Measurements from ENCODE around the gene ATP5IF1.
A peak's percentile ranks its signal among the peaks of the same experiment; 100 is the strongest.

Gene ATP5IF1

GRCh38 chr1:28235755-28236655 lies at the start of gene ATP5IF1:
Gene ATP5IF1, plus strand, starts transcription at chr1:28236124. Its CDS starts 60 bp downstream, at chr1:28236184.
- peak; percentile 89 to 98 for DNase-seq

- no peak for DNase-seq
Observed at GRCh38 chr1:28190337-28190979, 45.5 kb upstream of the ATP5IF1 start.

GRCh38 chr1:28190996-28191645 lies 44.8 kb upstream of the ATP5IF1 start:
- DNase-seq: no peak

GRCh38 chr1:28193701-28194161 lies 42.2 kb upstream of the ATP5IF1 start:
- no peak for DNase-seq

GRCh38 chr1:28194326-28195035 lies 41.4 kb upstream of the ATP5IF1 start:
- DNase-seq: no peak

GRCh38 chr1:28195780-28196179 lies 40.1 kb upstream of the ATP5IF1 start:
- no peak for DNase-seq

- DNase-seq: no peak
Observed at GRCh38 chr1:28196330-28196729, 39.6 kb upstream of the ATP5IF1 start.

GRCh38 chr1:28197682-28198415 lies 38.1 kb upstream of the ATP5IF1 start:
- DNase-seq: no peak

GRCh38 chr1:28199328-28200233 lies 36.3 kb upstream of the ATP5IF1 start:
- DNase-seq: no peak

- DNase-seq: no peak
Observed at GRCh38 chr1:28200234-28200873, 35.6 kb upstream of the ATP5IF1 start.

GRCh38 chr1:28205243-28205642 lies 30.7 kb upstream of the ATP5IF1 start:
- no peak for DNase-seq

GRCh38 chr1:28208818-28209441 lies 27.0 kb upstream of the ATP5IF1 start:
- DNase-seq: no peak

- DNase-seq: no peak
Observed at GRCh38 chr1:28209700-28210099, 26.2 kb upstream of the ATP5IF1 start.

- no peak for DNase-seq
Observed at GRCh38 chr1:28213315-28213714, 22.6 kb upstream of the ATP5IF1 start.

- no peak for DNase-seq
Observed at GRCh38 chr1:28229089-28229488, 6.8 kb upstream of the ATP5IF1 start.

GRCh38 chr1:28229996-28230395 lies 5.9 kb upstream of the ATP5IF1 start:
- no peak for DNase-seq

- peak; percentile 22 to 86 for DNase-seq
Observed at GRCh38 chr1:28232558-28233263, 3.2 kb upstream of the ATP5IF1 start, which contains the start of gene DNAJC8. Gene DNAJC8, minus strand, starts transcription at chr1:28233029. Its CDS starts 31 bp downstream, at chr1:28232998.

GRCh38 chr1:28233264-28233606 lies 2.7 kb upstream of the ATP5IF1 start:
- no peak for DNase-seq

- DNase-seq: no peak
Observed at GRCh38 chr1:28236656-28237322, 865 bp downstream of the ATP5IF1 start.

Measured in cerebellar nuclear complex (tissue), 1 donor.